SK-N-MC (cell line): ENCODE data around the gene ILDR2.

Experiments
- EZH2 ChIP-seq: fragments of 200-600 bp; sonication (generic); IDR thresholded peaks from one replicate; pipeline ENCODE4 v1.6.1; 2017; ENCODE audit warnings: antibody characterized with exemption
- POLR2AphosphoS5 ChIP-seq: IDR thresholded peaks from 2 replicates; pipeline ENCODE4 v1.6.1; 2012; ENCODE audit warnings: mild to moderate bottlenecking, low read depth, low read length, borderline replicate concordance

- no peak for TF ChIP-seq EZH2
- TF ChIP-seq POLR2AphosphoS5 = no peak
These were observed 91.2 kb downstream of the ILDR2 start for GRCh38 chr1:166884040-166884642.
